A549 treated with ZK216348 at 1 μM for 4 hours (cell line): Measurements from ENCODE around the gene LNPK. TPM values are rescaled to one million over a fixed set of nuclear protein-coding genes. Genes with fewer than 3 reads are reported as not detected.

Experiments used
- total RNA-seq: library from RNA; stranded (reverse); fragments of 200-300 nt; extraction: Qiagen RNA extraction; gene quantifications from 5 replicates; pipeline ENCODE4 v1.2.3, GENCODE V29; 2022; ENCODE audit warnings: low read depth

The LNPK gene, protein sequence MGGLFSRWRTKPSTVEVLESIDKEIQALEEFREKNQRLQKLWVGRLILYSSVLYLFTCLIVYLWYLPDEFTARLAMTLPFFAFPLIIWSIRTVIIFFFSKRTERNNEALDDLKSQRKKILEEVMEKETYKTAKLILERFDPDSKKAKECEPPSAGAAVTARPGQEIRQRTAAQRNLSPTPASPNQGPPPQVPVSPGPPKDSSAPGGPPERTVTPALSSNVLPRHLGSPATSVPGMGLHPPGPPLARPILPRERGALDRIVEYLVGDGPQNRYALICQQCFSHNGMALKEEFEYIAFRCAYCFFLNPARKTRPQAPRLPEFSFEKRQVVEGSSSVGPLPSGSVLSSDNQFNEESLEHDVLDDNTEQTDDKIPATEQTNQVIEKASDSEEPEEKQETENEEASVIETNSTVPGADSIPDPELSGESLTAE
- total RNA-seq = 7.6 to 19.0 TPM (median 13.2 TPM) in 5 replicates

GRCh38 chr2:176001916-176002687, at the start of gene LNPK:
TSS of gene LNPK (minus strand) at chr2:176002267. CDS start at chr2:175995584, 6,683 bp downstream.

Other genes starting within 250 kb of the LNPK start
- not detected in 5 replicates for gene EVX2, start 81.7 kb upstream of the LNPK start, total RNA-seq
- gene HOXD13, start 90.5 kb upstream of the LNPK start, total RNA-seq = 0.07 to 0.27 TPM (median 0.23 TPM) in 5 replicates
- not detected in 5 replicates for gene HOXD12, start 97.5 kb upstream of the LNPK start, total RNA-seq
- gene HOXD11, start 105.0 kb upstream of the LNPK start, total RNA-seq = 5.8 to 7.8 TPM (median 6.6 TPM) in 5 replicates
- 5.5 to 7.6 TPM (median 6.7 TPM) in 5 replicates for gene HOXD10, start 114.5 kb upstream of the LNPK start, total RNA-seq
- 1.2 to 1.8 TPM (median 1.8 TPM) in 5 replicates for gene HOXD9, start 120.5 kb upstream of the LNPK start, total RNA-seq
- 4.5 to 6.3 TPM (median 5.7 TPM) in 5 replicates for gene HOXD8, start 127.4 kb upstream of the LNPK start, total RNA-seq
- 0.44 to 0.66 TPM (median 0.56 TPM) in 5 replicates for gene HOXD4, start 149.3 kb upstream of the LNPK start, total RNA-seq
- 0.14 to 0.32 TPM in 2 of 5 replicates, not detected in the others for gene HOXD3, start 155.0 kb upstream of the LNPK start, total RNA-seq
- 0.18 to 0.28 TPM (median 0.24 TPM) in 4 of 5 replicates, not detected in the other for gene HOXD1, start 186.4 kb upstream of the LNPK start, total RNA-seq